Keratinocyte (primary cell): ENCODE measurements around the gene FAM78A. TPM values are rescaled to one million over a fixed set of nuclear protein-coding genes. Genes with fewer than 3 reads are reported as not detected.

Source experiments
- DNase-seq: peaks from one replicate; pipeline ENCODE4 v3.0.0-alpha.2; 2011; ENCODE audit warnings: low read depth, missing footprints, low spot score
- FAIRE-seq: peaks from 2 replicates; lab custom pipeline; 2011; peaks lifted over from hg19 to GRCh38; lab: Jason Lieb, UNC
- H2AFZ ChIP-seq: 2 replicates; pipeline ENCODE4 v1.6.0; 2012; ENCODE audit warnings: low read length, control low read depth, inconsistent platforms; ENCODE audit not compliant: control insufficient read depth
- H3K27ac ChIP-seq: 2 replicates; pipeline ENCODE4 v1.5.1; 2011; ENCODE audit warnings: low read length; ENCODE audit not compliant: control insufficient read depth, insufficient read depth
- H3K27me3 ChIP-seq: 3 replicates; pipeline ENCODE4 v1.6.0; 2011; ENCODE audit warnings: low read length; ENCODE audit not compliant: control insufficient read depth, insufficient read depth; ENCODE audit errors: extremely low read depth
- H3K36me3 ChIP-seq, 2 experiments: 2 replicates in 1 of 2; 3 replicates in 1 of 2; pipeline ENCODE4 v1.5.1; 2011; ENCODE audit warnings: low read length in 2 of 2, mild to moderate bottlenecking in 1 of 2; ENCODE audit not compliant: control insufficient read depth in 2 of 2, insufficient read depth in 2 of 2; ENCODE audit errors: extremely low read depth in 1 of 2
- H3K4me1 ChIP-seq: 3 replicates; pipeline ENCODE4 v1.5.1; 2011; ENCODE audit warnings: low read length; ENCODE audit not compliant: control insufficient read depth, insufficient read depth; ENCODE audit errors: extremely low read depth
- H3K4me2 ChIP-seq: 3 replicates; pipeline ENCODE4 v1.6.0; 2011; ENCODE audit warnings: low read depth, low read length; ENCODE audit not compliant: control insufficient read depth, insufficient read depth; ENCODE audit errors: extremely low read depth
- H3K4me3 ChIP-seq, 3 experiments: fragments of 200-600 bp in 1 of 3; sonication (generic) in 1 of 3; 2 replicates in 2 of 3; 3 replicates in 1 of 3; pipeline ENCODE4 v1.5.1; 2011 to 2016; ENCODE audit warnings: low read length in 3 of 3, mild to moderate bottlenecking in 3 of 3, control low read depth in 2 of 3, inconsistent platforms in 1 of 3, low read depth in 1 of 3, mixed read lengths in 1 of 3, mixed run types in 1 of 3, moderate library complexity in 1 of 3; ENCODE audit not compliant: control insufficient read depth in 2 of 3, insufficient read depth in 2 of 3; ENCODE audit errors: extremely low read depth in 1 of 3
- H3K79me2 ChIP-seq: 2 replicates; pipeline ENCODE4 v1.6.0; 2012; ENCODE audit warnings: low read length; ENCODE audit not compliant: control insufficient read depth, insufficient read depth
- H3K9ac ChIP-seq: 3 replicates; pipeline ENCODE4 v1.6.0; 2011; ENCODE audit warnings: low read length; ENCODE audit not compliant: control insufficient read depth, insufficient read depth; ENCODE audit errors: extremely low read depth
- H3K9me1 ChIP-seq: 3 replicates; pipeline ENCODE4 v1.6.0; 2011; ENCODE audit warnings: low read length; ENCODE audit not compliant: control insufficient read depth, insufficient read depth; ENCODE audit errors: extremely low read depth
- H3K9me3 ChIP-seq: 2 replicates; pipeline ENCODE4 v1.5.1; 2012; ENCODE audit warnings: low read depth, low read length; ENCODE audit not compliant: control insufficient read depth
- H4K20me1 ChIP-seq: 3 replicates; pipeline ENCODE4 v1.6.0; 2011; ENCODE audit warnings: low read length; ENCODE audit not compliant: control insufficient read depth, insufficient read depth; ENCODE audit errors: extremely low read depth
- CTCF ChIP-seq, 3 experiments: IDR thresholded peaks in 1 of 3; conservative IDR thresholded peaks in 1 of 3; optimal IDR thresholded peaks in 1 of 3; 2 replicates in 2 of 3; 3 replicates in 1 of 3; pipeline versions ENCODE3 to v1.5.1; 2011; ENCODE audit warnings: low read length in 3 of 3, mild to moderate bottlenecking in 3 of 3, moderate library complexity in 2 of 3, control low read depth in 1 of 3, inconsistent platforms in 1 of 3; ENCODE audit not compliant: insufficient read depth in 2 of 3; ENCODE audit errors: extremely low read depth in 1 of 3
- EZH2 ChIP-seq: IDR thresholded peaks from one replicate; pipeline ENCODE4 v1.6.1; 2012; ENCODE audit warnings: inconsistent platforms, mild to moderate bottlenecking, low read length, moderate library complexity
- dilution Hi-C: fragments of 300-500 bp; cut with MboI; formaldehyde crosslinking; loops from one replicate; pipeline ENCODE4 v1.7.0; 2020; ENCODE audit warnings: low sequenced_read_pairs; ENCODE audit not compliant: extremely low pct_ligation_motif_present
- polyA plus RNA-seq, 5 experiments: library from polyadenylated mRNA; depleted of rRNA in 3 of 5; stranded (reverse) in 3 of 5; stranded (forward) in 1 of 5; unstranded in 1 of 5; fragments of >200 nt; gene quantifications; 1 replicate in 1 of 5; 2 replicates in 3 of 5; 3 replicates in 1 of 5; pipeline versions ENCODE4 v1.2.1 to v1.2.3, GENCODE V29; 2011 to 2012; ENCODE audit warnings: missing spikeins in 2 of 5, low read depth in 1 of 5, low replicate concordance in 1 of 5

Gene FAM78A
- polyA plus RNA-seq, 1 donor (not counting 4 experiments of a cell fraction or from before 2014, with no cell fraction given) = 0.25 TPM

DNA sequence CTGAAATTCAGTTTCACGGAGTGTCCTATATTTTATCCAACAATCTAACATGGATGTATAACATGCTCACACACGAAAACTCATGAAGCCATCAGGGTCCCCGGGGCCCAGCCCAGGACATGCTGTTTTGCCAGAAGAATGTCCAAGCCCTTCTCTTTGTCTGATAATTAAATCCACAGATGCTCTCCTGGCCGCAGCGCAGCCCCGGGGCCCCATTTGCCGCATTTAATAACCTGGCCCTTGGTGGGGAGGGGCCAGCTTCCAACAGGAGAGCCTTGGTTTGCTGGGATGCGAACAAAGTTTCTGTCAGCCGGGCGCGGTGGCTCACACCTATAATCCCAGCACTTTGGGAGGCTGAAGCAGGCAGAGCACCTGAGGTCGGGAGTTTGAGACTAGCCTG, 43.2 kb upstream of the FAM78A start:
- dilution Hi-C loops = no loop called here
- FAIRE-seq = no peak
- H3K9ac ChIP-seq = no peak overlapping the region

DNA sequence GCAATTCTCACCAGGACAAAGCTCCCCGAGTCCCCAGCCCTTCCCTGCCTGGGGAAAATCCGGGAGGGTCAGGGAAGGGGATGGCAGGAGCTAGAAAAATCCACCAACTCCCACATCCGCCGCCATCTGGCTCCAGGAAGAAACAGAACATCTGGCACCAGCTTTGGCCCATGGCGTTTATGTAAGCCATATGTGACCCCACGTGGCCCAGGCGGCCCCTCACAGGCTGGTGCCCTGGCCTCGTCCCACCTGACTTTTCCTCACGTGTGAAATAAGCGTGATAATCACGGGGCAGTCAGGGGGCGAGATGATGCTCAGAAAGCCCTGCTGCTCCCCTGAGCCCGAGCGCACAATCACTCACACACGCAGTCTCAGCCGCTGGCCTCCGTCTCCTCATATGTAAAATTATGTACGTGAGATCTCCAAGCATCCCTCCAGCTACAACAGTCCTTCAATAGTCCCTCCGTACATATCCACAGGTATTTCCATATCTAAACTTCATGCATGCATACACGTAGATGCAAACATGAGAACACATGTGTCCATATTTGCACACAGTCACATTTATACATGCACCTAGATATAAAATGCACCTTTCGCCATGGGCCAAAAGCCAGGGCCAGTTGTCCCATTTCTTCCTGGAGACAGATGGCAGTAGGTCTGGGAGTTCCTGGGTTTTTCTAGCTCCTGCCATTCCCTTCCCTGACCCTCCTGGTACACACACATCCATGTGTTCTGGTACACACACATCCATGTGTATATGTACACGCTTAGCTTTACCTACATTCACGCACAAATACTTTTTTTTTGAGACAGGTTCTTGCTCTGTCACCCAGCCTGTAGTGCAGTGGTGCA, 42.1 kb upstream of the FAM78A start:
- H3K9me3 ChIP-seq = no peaks in the 10 kb centered on the region
- no peaks in the 10 kb centered on the region for H3K9me1 ChIP-seq
- no peaks in the 10 kb centered on the region for H3K4me1 ChIP-seq
- H3K4me2 ChIP-seq = no peak overlapping the region
- H3K27me3 ChIP-seq = peaks cover 3% of the 10 kb centered on the region
- dilution Hi-C loops = no loop called here
- DNase-seq = no peak
- no peaks in the 10 kb centered on the region for H3K79me2 ChIP-seq
- no peaks in the 10 kb centered on the region for H3K36me3 ChIP-seq
- no peak overlapping the region for H2AFZ ChIP-seq
- TF ChIP-seq CTCF (optimal IDR thresholded peaks at IDR 0.05 in 1 of 3, IDR thresholded peaks at IDR 0.05 in 1 of 3, conservative IDR thresholded peaks at IDR 0.05 in 1 of 3; ENCODE audit: extremely low read depth in 1 of 3, insufficient read depth in 2 of 3, low read length in 3 of 3) (no peak), EZH2 (no peak)
- H3K27ac ChIP-seq = no peak overlapping the region
- no peak overlapping the region for H3K4me3 ChIP-seq
- no peaks in the 10 kb centered on the region for H4K20me1 ChIP-seq
- no peak overlapping the region for H3K9ac ChIP-seq
- FAIRE-seq = no peak

More for the DNA sequence above, 43.2 kb upstream of the FAM78A start:
- Histone ChIP-seq H3K9me1 (no peaks in the 10 kb centered on the region), H3K4me2 (no peak overlapping the region), H3K4me3 (no peak overlapping the region), H3K79me2 (no peaks in the 10 kb centered on the region), H2AFZ (no peak overlapping the region), H3K27me3 (peaks cover 3% of the 10 kb centered on the region), H3K9me3 (no peaks in the 10 kb centered on the region), H4K20me1 (no peaks in the 10 kb centered on the region), H3K4me1 (no peaks in the 10 kb centered on the region), H3K36me3 (no peaks in the 10 kb centered on the region), H3K27ac (no peak overlapping the region)
- no peak for TF ChIP-seq EZH2
- TF ChIP-seq CTCF (optimal IDR thresholded peaks at IDR 0.05 in 1 of 3, IDR thresholded peaks at IDR 0.05 in 1 of 3, conservative IDR thresholded peaks at IDR 0.05 in 1 of 3; ENCODE audit: extremely low read depth in 1 of 3, insufficient read depth in 2 of 3, low read length in 3 of 3) = no peak
- DNase-seq = no peak
